Smooth muscle cell (in vitro differentiated cells): ENCODE data around the gene SKIL. TPM values are rescaled to one million over a fixed set of nuclear protein-coding genes. Genes with fewer than 3 reads are reported as not detected.

Source experiments
- DNase-seq: peaks from one replicate; lab custom pipeline; 2025; ENCODE audit not compliant: unreplicated experiment; lab: John Stamatoyannopoulos, UW
- H2AFZ ChIP-seq: fragments of 200-600 bp; sonication (generic); 2 replicates; pipeline ENCODE4 v1.6.0; 2016; ENCODE audit warnings: antibody characterized with exemption, low read depth, mild to moderate bottlenecking
- H3F3A ChIP-seq: fragments of 200-600 bp; sonication (generic); 2 replicates; pipeline ENCODE4 v1.6.0; 2017; ENCODE audit warnings: antibody characterized with exemption, low read depth
- H3K27ac ChIP-seq: fragments of 200-600 bp; sonication (generic); 2 replicates; pipeline ENCODE4 v1.5.1; 2016; ENCODE audit warnings: low read depth, mild to moderate bottlenecking
- H3K27me3 ChIP-seq: fragments of 200-600 bp; sonication (generic); 2 replicates; pipeline ENCODE4 v1.6.1; 2016; ENCODE audit warnings: low read depth, mild to moderate bottlenecking
- H3K36me3 ChIP-seq: fragments of 200-600 bp; sonication (generic); 2 replicates; pipeline ENCODE4 v1.5.1; 2016; ENCODE audit warnings: low read depth
- H3K4me1 ChIP-seq: fragments of 200-600 bp; sonication (generic); 2 replicates; pipeline ENCODE4 v1.5.1; 2016; ENCODE audit warnings: low read depth
- H3K4me2 ChIP-seq: fragments of 200-600 bp; sonication (generic); 2 replicates; pipeline ENCODE4 v1.6.0; 2016; ENCODE audit warnings: mild to moderate bottlenecking
- H3K4me3 ChIP-seq: fragments of 200-600 bp; sonication (generic); 2 replicates; pipeline ENCODE4 v1.5.1; 2016; ENCODE audit warnings: mild to moderate bottlenecking
- H3K79me2 ChIP-seq: fragments of 200-600 bp; sonication (generic); 2 replicates; pipeline ENCODE4 v1.6.0; 2016; ENCODE audit warnings: low read depth, mild to moderate bottlenecking
- H3K9ac ChIP-seq: fragments of 200-600 bp; sonication (generic); 2 replicates; pipeline ENCODE4 v1.6.0; 2016; ENCODE audit warnings: low read depth
- H3K9me3 ChIP-seq: fragments of 200-600 bp; sonication (generic); replicated peaks from 2 replicates; pipeline ENCODE4 v1.5.1; 2016; ENCODE audit warnings: low read depth
- H4K20me1 ChIP-seq: fragments of 200-600 bp; sonication (generic); 2 replicates; pipeline ENCODE4 v1.6.0; 2016; ENCODE audit warnings: low read depth
- CTCF ChIP-seq: fragments of 200-600 bp; sonication (generic); IDR thresholded peaks from 2 replicates; pipeline ENCODE4 v1.5.1; 2017; ENCODE audit warnings: borderline replicate concordance, mild to moderate bottlenecking, antibody characterized with exemption; ENCODE audit not compliant: insufficient read depth, poor library complexity, severe bottlenecking
- WGBS: methylation state at CpG from one replicate; pipeline ENCODE4 v1.1.7; 2016; ENCODE audit warnings: low lambda C conversion rate; 5-methylcytosine and 5-hydroxymethylcytosine counted together
- polyA plus RNA-seq: library from polyadenylated mRNA; unstranded; fragments of >200 nt; fragmentation: Nextera tagmentation; extraction: Ambion mirVana; gene quantifications from 2 replicates; pipeline ENCODE4 v1.2.1, GENCODE V29; 2016
- total RNA-seq: library from RNA; depleted of rRNA; stranded (reverse); fragments of >200 nt; gene quantifications from 2 replicates; pipeline ENCODE4 v1.2.3, GENCODE V29; 2014

SKIL gene
- total and polyA plus RNA-seq, 2 experiments from 2014 or later: 22.0 to 167 TPM

DNA sequence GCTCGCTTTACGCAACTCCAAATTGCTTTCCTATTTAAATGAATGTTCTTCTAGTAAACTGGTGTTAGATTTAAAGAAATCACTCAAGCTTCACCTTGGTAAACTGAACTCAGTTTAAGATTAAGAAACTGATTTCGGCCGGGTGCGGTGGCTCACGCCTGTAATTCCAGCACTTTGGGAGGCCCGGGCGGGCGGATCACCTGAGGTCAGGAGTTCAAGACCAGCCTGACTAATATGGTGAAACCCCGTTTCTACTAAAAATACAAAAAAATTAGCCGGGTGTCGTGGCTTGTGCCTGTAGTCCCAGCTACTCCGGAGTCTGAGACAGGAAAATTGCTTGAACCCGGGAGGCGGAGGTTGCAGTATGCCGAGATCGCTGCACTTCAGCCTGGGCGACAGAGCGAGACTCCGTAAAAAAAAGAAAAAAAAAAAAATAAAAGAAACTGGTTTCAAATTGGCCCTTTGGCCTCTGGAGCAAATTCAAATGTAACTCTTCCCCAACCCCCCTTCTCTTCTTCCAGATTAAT, 1.7 kb downstream of the SKIL start:
- Histone ChIP-seq H3K79me2 (peaks cover 61% of the 10 kb centered on the region), H2AFZ (no peak overlapping the region), H3K36me3 (peaks cover 15% of the 10 kb centered on the region), H3K9ac (peak overlapping the region; percentile 99), H4K20me1 (peaks cover 61% of the 10 kb centered on the region), H3K27me3 (no peaks in the 10 kb centered on the region), H3K27ac (peak overlapping the region; percentile 99), H3K4me3 (peak overlapping the region; percentile 89), H3K9me3 (no peaks in the 10 kb centered on the region), H3K4me2 (peak overlapping the region; percentile 90), H3K4me1 (peaks cover 34% of the 10 kb centered on the region), H3F3A (peaks cover 23% of the 10 kb centered on the region)
- TF ChIP-seq CTCF: no peak
- 8% methylated on average over 20 of the region's 20 CpGs for WGBS
- DNase-seq: no peak

DNA sequence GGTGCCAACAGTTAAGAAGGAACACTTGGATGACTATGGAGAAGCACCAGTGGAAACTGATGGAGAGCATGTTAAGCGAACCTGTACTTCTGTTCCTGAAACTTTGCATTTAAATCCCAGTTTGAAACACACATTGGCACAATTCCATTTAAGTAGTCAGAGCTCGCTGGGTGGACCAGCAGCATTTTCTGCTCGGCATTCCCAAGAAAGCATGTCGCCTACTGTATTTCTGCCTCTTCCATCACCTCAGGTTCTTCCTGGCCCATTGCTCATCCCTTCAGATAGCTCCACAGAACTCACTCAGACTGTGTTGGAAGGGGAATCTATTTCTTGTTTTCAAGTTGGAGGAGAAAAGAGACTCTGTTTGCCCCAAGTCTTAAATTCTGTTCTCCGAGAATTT, 3.0 kb downstream of the SKIL start:
- no peaks in the 10 kb centered on the region for H3K27me3 ChIP-seq
- H3K9me3 ChIP-seq: no peaks in the 10 kb centered on the region
- peak overlapping the region; percentile 89 for H3K4me3 ChIP-seq
- H3F3A ChIP-seq: peaks cover 16% of the 10 kb centered on the region
- peaks cover 23% of the 10 kb centered on the region for H3K36me3 ChIP-seq
- H4K20me1 ChIP-seq: peaks cover 73% of the 10 kb centered on the region
- H3K79me2 ChIP-seq: peaks cover 73% of the 10 kb centered on the region
- no peak for TF ChIP-seq CTCF
- H3K27ac ChIP-seq: peak overlapping the region; percentile 99
- 74% methylated on average over 5 of the region's 5 CpGs for WGBS
- no peak for DNase-seq
- H3K4me2 ChIP-seq: peak overlapping the region; percentile 90
- peaks cover 36% of the 10 kb centered on the region for H3K4me1 ChIP-seq
- H3K9ac ChIP-seq: peak overlapping the region; percentile 99
- H2AFZ ChIP-seq: no peak overlapping the region

DNA sequence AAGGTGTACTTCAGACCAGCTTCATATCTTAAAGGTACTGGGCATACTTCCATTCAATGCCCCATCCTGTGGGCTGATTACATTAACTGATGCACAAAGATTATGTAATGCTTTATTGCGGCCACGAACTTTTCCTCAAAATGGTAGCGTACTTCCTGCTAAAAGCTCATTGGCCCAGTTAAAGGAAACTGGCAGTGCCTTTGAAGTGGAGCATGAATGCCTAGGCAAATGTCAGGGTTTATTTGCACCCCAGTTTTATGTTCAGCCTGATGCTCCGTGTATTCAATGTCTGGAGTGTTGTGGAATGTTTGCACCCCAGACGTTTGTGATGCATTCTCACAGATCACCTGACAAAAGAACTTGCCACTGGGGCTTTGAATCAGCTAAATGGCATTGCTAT, 3.4 kb downstream of the SKIL start:
- Histone ChIP-seq H3K4me1 (peaks cover 32% of the 10 kb centered on the region), H4K20me1 (peaks cover 77% of the 10 kb centered on the region), H3K27ac (peak overlapping the region; percentile 99), H3K79me2 (peaks cover 77% of the 10 kb centered on the region), H2AFZ (no peak overlapping the region), H3F3A (peaks cover 12% of the 10 kb centered on the region), H3K27me3 (no peaks in the 10 kb centered on the region), H3K4me3 (peak overlapping the region; percentile 89), H3K9ac (peak overlapping the region; percentile 99), H3K9me3 (no peaks in the 10 kb centered on the region), H3K4me2 (peak overlapping the region; percentile 90), H3K36me3 (peaks cover 23% of the 10 kb centered on the region)
- 39% methylated on average over 5 of the region's 5 CpGs for WGBS
- TF ChIP-seq CTCF: no peak
- DNase-seq: no peak

DNA sequence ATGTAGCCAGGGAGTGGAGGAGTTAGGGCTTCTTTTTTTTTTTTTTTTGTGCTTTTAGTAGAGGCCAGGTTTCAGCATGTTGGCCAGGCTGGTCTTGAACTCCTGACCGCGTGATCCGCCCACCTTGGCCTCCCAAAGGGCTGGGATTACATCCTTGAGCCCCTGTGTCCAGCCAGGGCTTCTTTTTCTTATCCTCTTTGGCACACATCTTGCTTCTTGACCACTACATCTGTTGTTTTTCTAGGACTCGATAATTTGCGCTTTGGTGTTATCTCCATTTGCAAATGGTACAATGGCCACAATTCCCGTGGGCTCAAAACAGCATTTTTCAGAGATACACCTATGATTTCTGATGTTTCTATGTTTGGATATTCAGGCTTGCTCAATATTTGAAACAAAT, 4.2 kb downstream of the SKIL start:
- Histone ChIP-seq H3K4me2 (peak overlapping the region; percentile 90), H3K4me1 (peaks cover 26% of the 10 kb centered on the region), H3K27me3 (no peaks in the 10 kb centered on the region), H3K4me3 (peak overlapping the region; percentile 89), H3K9me3 (no peaks in the 10 kb centered on the region), H2AFZ (no peak overlapping the region), H3K27ac (peak overlapping the region; percentile 99), H3K36me3 (peaks cover 23% of the 10 kb centered on the region), H3F3A (peaks cover 12% of the 10 kb centered on the region), H3K9ac (peak overlapping the region; percentile 99), H3K79me2 (peaks cover 85% of the 10 kb centered on the region), H4K20me1 (peaks cover 85% of the 10 kb centered on the region)
- DNase-seq: no peak
- no peak for TF ChIP-seq CTCF
- 81% methylated on average over 6 of the region's 6 CpGs for WGBS
